ENCODE measurements around the gene DAPK2. TPM values are rescaled to one million over a fixed set of nuclear protein-coding genes. Genes with fewer than 3 reads are reported as not detected.

DAPK2 gene
- total and polyA plus RNA-seq, 2 donors (not counting 1 experiment from before 2014, with no cell fraction given), result 8.3 to 31.9 TPM

- no peak overlapping the region for H3K4me3 ChIP-seq (ENCODE audit: control extremely low read depth in 1 of 5, extremely low read depth in 1 of 5, insufficient read depth in 1 of 5, low read depth in 2 of 5, low read length in 4 of 5)
- WGBS (ENCODE audit: insufficient coverage), result 67% methylated on average over 3 of the region's 8 CpGs
- H3K4me3 Mint-ChIP-seq, result no peak overlapping the region
- H3K27ac ChIP-seq (ENCODE audit: low read length in 2 of 2), result no peak overlapping the region
- H4K20me1 ChIP-seq (ENCODE audit: control insufficient read depth, insufficient read depth, low read length, poor library complexity, severe bottlenecking), result no peaks in the 10 kb centered on the region
- no peaks in the 10 kb centered on the region for H3K4me1 ChIP-seq (ENCODE audit: control insufficient read depth in 2 of 2, insufficient read depth in 2 of 2, low read length in 2 of 2)
- H2AFZ ChIP-seq (ENCODE audit: insufficient read depth, low read depth, low read length, poor library complexity, severe bottlenecking), result no peak overlapping the region
- intact Hi-C loops (cut with micrococcal nuclease), result no loop called here
- TF ChIP-seq EZH2 (IDR thresholded peaks at IDR 0.05; ENCODE audit: borderline replicate concordance, insufficient read depth, low read depth, low read length, poor library complexity, severe bottlenecking) (no peak), CTCF (IDR thresholded peaks at IDR 0.05) (no peak)
- no peaks in the 10 kb centered on the region for H3K27me3 Mint-ChIP-seq
- ChIA-PET POLR2A (interaction anchor here (0.6 kb wide), 1 partner anchor 145 kb away, joined by 4 read pairs; no protein-coding TSS in a partner anchor), CTCF (interaction anchor here (1.3 kb wide), 1 partner anchor 148 kb away, joined by 3 read pairs; no protein-coding TSS in a partner anchor)
- no peaks in the 10 kb centered on the region for H3K79me2 ChIP-seq (ENCODE audit: control insufficient read depth, insufficient read depth, low read length)
- peaks cover 8% of the 10 kb centered on the region for H3K4me1 Mint-ChIP-seq
- no peaks in the 10 kb centered on the region for H3K9me3 ChIP-seq (ENCODE audit: control extremely low read depth in 1 of 3, control insufficient read depth in 2 of 3, insufficient read depth in 1 of 3, low read length in 2 of 3)
- H3K4me2 ChIP-seq (replicated peaks; ENCODE audit: low read depth, low read length, poor library complexity, severe bottlenecking), result no peak overlapping the region
- DNase-seq (no peak), ATAC-seq (ENCODE audit: low read depth) (no peak)
- no peak overlapping the region for H3K27ac Mint-ChIP-seq
- no peak overlapping the region for H3K9ac ChIP-seq (ENCODE audit: low read length)
- no peaks in the 10 kb centered on the region for H3K9me3 Mint-ChIP-seq (ENCODE audit: insufficient read depth)
- no peaks in the 10 kb centered on the region for H3K27me3 ChIP-seq (replicated peaks in 1 of 4; ENCODE audit: control extremely low read depth in 1 of 4, control insufficient read depth in 3 of 4, insufficient read depth in 4 of 4, low read length in 3 of 4)
- H3K36me3 ChIP-seq (replicated peaks in 1 of 2; ENCODE audit: control extremely low read depth in 1 of 2, control insufficient read depth in 1 of 2, extremely low read depth in 1 of 2, insufficient read depth in 2 of 2, low read length in 1 of 2), result no peaks in the 10 kb centered on the region
Observed at GRCh38 chr15:63917588-63918316, 128.5 kb downstream of the DAPK2 start.

Data from B cell (primary cell).